Middle frontal gyrus (tissue), 1 donor: ENCODE results near the gene CTTNBP2NL.
A peak's percentile ranks its signal among the peaks of the same experiment; 100 is the strongest.
"Not testable (repeated sequence)": the region's sequence is repeated elsewhere in the genome, so short reads cannot be mapped to it uniquely, and the experiment has no call there.

Source experiments
- DNase-seq: peaks from one replicate; pipeline ENCODE4 v3.0.0-alpha.2; 2015; ENCODE audit warnings: low spot score; ENCODE audit errors: extremely low spot score

Gene CTTNBP2NL

DNA sequence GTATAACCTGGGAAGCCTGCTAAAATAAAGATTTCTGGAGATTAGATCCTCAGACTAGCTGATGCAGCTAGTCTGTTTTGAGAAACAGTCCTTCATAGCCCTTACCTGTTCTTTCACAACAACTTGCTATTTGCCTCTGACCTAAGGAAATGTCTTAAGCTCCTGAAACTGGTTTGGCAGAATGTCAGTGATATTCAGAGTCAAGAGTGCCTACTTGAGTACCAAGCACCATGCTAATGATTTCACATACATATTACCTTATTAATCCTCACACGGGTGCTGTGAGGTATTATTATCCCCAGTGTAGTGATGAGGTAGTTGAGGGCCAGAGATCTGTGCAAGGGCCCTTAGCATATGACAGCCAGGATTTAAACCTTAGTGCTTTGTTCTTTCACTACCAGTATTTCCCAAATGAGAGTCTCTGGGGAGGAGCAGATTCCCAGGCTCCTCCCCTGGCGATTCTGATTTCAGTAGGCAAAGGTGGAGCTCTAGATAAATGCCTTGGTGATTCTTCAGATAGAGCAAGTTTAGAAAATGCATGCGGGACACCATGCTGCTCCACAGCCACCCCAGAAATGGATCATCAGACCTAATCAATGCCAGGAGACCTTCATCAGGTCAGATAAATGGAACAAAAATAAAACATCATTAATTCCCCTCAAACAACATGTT, 65.3 kb downstream of the CTTNBP2NL start:
- no peak for DNase-seq

DNA sequence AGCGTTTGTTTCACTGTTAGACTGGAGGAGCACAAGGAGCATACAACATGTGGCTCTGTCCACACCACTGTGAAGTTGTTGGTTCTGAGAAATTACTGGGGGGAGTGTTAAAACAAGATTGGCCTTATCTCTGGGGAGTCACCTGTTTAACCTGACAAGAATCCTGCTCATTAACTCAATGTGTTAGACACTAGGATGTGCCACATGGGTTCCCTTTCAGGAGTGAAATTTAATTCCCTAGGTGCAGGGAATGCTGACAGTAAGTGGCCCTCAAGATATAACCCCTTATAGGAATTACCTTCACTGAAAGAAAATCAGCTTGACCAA, 66.9 kb downstream of the CTTNBP2NL start:
- no peak for DNase-seq

DNA sequence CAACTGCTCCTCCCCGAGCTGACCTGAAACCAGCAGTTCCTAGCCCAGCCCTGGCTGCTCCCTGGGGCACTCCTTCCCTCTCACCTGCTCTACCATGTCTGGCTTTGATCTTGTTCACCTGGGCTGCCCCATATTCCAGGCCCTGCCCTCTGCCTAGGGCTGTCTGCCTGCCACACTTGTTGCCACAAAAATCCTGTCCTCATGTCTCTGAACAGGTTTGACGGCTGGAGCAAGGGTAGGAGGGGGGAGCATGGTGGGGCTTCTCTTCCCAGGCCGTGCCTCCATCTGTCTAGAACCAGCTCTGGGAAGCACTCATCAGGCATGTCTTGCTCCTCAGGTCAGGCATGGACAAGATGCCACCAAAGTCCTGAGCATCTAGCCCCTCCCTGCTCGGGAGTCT, 68.5 kb downstream of the CTTNBP2NL start:
- DNase-seq: no peak

DNA sequence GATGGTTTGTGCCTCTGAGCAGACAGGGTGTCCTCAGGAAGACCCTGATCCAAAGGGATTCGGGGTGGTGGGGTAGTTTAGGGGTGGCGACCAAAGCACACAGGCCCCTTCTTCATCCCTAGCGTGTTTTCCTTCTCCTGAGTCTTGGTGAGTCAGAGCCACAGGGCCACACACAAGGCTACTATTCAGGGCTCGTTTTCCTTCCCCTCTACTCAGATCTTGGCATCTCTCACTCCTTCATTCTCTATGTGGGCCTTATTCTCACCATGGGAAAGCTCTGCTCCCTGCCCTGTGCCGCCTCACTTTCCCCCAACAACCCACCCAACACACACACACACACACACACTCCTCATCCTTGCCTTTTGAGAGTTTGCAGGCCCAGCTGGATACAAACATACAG, 69.1 kb downstream of the CTTNBP2NL start:
- no peak for DNase-seq

DNA sequence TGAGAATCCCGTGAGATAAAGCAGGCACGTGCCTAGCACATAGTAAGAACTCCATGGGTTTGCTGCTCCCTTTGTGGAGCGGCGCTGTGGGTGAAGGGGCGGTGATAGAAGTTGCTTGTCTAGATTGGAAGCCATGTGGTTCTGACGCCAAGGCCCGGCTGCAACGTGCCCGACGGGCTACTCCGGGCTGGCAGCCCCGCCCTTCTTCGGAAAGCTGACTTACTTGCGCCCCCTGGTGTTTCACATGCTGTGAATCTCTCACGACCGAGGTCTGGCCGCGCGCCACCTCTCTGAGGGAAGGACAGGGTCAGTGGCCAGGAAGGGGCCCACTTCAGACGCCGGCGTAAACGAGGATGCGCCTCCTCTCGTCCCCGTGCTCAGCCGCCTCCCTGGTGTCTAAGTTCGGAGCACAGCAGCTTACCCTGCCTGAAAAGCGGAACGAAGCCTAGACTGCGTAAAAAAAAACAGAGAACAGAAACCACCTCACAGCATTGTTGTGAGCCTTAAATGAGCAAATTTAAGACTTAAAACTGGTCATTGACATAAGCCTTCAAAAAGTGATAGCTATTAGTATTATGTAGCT, 70.2 kb downstream of the CTTNBP2NL start:
- peak; percentile 84 for DNase-seq

DNA sequence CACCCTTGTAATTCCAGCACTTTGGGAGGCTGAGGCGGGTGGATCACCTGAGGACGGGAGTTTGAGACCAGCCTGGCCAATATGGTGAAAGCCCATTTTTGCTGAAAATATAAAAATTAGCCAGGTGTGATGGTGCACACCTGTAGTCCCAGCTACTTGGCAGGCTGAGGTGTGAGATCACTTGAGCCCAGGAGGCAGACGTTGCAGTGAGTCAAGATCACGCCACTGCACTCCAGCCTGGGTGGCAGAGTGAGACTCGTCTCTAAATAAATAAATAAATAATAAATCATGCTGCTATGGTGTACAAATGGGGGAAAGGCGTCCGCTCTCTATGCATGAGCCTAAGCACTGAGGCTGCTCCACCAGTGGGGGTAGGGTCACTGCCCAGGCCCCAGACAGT, 74.3 kb downstream of the CTTNBP2NL start:
- not testable (repeated sequence) for DNase-seq

DNA sequence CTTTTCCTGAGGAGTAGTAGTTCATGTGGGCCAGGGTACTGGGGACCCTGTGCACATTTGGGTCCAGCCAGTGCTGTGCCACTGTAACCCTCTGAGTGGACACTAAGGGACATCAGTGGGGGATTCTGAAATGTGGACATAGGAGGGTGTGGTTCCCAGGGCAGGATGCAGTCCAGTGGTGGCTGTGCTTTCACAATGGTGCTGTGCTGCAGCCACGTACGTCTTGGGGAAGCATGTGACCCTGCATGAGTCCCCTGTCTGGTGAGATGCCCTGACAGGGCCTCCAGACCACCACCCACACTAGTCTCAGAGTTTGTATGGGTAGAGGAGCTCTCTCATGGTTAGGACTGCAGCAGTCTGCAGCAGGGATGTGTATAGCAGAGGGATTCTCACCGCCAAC, 75.0 kb downstream of the CTTNBP2NL start:
- no peak for DNase-seq

DNA sequence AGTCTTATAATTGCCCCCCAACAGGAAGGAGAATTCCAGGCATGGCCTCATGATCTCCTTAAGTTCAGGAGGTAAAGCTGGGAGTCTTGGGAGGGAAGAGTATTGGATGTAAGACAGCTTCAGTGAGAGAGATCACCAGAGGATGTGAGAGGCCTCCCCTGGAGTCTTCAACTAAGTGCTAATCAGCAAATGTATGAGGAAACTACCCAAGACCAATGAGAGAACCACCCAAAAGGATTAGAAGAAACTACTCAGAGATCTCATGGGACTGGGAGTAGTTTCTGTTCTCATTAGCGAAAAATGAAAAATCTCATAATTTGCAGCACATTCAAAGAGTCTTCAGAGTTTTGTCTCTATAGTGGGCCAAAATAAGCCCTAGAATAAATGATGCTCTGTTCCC, 76.1 kb downstream of the CTTNBP2NL start:
- no peak for DNase-seq

DNA sequence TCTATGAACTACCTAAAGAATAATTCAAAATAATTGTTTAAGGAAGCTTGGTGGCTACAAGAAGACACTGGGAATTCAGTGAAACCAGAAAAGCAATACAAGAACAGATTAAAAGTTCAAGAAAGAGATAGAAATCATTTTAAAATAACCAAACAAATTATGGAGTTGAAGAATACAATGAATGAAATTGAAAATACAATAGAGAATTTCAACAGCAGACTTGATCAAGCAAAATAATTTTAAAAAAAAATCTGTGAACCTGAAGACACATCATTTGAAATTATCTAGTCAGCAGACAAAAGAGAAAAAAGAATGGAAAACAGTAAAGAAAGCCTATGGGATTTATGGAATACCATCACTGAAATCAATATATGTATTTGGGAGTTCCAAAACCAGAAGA, 81.5 kb downstream of the CTTNBP2NL start:
- no peak for DNase-seq

DNA sequence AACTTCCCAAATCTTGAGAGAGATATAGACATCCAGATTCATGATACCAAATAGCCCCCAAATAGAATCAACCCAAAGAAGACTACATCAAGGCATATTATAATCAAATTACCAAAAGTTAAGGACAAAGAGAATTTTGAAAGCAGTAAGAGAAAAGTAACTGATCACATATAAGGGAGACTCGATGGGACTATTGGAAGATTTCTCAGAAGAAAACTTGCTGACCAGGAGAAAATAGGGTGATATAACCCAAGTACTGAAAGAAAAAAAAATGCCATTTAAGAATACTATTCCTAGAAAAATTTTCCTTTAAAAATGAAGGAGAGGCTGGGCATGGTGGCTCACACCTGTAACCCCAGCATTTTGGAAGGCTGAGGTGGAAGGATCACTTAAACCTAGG, 82.3 kb downstream of the CTTNBP2NL start:
- DNase-seq: no peak

DNA sequence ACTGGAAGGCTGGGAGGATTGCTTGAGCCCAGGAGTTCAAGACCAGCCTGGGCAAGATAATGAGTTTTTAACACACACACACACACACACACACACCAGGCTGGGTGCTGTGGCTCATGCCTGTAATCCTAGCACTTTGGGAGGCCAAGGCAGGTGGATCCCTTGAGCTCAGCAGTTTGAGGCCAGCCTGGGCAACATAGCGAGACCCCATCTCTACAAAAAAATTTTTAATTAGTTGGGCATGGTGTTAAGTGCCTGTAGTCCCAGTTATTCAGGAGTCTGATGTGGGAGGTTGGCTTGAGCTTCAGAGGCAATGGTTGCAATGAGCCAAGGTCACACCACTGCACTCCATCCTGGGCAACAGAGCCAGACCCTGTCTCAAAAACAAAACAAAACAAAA, 90.0 kb downstream of the CTTNBP2NL start:
- not testable (repeated sequence) for DNase-seq

DNA sequence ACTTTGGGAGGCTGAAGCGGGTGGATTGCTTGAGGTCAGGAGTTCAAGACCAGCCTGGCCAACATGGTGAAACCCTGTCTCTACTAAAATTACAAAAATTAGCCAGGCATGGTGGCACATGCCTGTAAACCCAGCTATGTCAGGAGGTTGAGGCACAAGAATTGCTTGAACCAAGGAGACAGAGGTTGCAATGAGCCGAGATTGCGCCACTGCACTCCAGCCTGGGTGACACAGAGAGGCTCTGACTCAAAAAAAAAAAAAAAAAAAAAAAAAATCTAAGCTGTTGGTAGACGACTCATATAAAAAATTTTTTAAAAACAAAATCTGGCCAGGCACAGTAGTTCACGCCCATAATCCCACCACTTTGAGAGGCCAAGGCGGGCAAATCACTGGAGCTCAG, 91.7 kb downstream of the CTTNBP2NL start:
- DNase-seq: not testable (repeated sequence)

DNA sequence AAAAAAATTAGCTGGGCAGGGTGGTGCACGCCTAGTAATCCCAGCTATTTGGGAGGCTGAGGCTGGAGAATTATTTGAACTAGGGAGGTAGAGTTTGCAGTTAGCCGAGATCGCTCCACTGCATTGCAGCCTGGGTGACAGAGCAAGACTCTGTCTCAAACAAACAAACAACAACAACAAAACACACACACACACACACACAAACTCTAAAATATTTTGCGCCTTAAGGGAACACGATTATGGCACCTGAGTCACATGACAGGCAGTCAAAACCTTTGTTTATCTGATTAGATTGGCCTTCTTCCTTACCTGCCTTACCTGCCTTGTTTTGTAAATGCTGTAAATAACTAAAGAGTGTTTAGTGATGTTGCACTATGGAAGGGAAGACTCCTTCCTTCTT, 92.1 kb downstream of the CTTNBP2NL start:
- no peak for DNase-seq

DNA sequence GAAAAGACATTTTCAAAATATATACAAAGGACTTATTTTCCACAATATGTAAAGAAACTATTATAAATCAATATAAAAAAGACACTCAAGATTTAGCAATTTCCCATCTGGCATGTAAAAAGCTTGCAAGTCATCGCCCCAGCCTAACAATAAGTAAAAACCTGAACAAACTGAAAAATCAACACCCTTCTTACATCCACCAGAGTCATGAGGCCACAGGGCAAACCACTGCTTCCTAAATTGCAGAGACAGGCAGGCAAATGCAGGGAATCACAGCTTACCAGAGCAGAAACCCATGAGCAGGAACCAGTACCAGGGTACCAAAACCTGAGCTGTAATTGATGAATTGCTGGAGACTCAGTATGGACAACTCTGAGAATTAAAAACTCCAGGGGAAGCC, 96.1 kb downstream of the CTTNBP2NL start:
- no peak for DNase-seq

DNA sequence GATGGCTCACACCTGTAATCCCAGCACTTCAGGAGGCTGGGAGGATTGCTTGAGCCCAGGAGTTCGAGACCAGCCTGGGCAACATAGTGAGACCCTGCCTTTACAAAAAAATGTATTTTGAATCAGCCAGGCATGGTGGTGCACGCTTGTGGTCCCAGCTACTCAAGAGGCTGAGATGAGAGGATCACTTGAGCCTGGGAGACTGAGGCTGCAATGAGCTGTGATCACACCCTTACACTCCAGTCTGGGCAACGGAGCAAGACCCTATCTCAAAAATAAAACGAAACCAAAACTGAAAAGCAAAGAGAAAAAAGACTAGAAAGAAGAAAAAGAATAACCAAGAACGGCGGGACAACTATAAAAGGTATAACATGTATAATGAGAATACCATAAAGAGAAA, 97.3 kb downstream of the CTTNBP2NL start:
- DNase-seq: no peak

DNA sequence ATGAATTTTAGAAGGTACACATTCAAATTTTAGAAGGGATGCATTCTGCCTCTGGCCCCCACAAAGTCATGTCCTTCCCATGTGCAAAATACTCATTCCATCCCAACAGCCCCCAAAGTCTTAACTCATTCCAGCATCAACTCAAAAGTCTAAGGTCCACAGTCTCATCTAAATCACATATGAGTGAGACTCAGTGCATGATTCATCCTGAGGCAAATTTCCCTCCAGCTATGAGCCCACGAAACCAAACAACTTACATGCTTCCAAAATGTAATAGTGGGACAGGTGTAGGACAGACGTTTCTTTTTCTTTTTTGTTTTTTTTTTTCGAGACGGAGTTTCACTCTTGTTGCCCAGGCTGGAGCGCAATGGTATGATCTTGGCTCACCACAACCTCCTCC, 100.3 kb downstream of the CTTNBP2NL start:
- DNase-seq: no peak

DNA sequence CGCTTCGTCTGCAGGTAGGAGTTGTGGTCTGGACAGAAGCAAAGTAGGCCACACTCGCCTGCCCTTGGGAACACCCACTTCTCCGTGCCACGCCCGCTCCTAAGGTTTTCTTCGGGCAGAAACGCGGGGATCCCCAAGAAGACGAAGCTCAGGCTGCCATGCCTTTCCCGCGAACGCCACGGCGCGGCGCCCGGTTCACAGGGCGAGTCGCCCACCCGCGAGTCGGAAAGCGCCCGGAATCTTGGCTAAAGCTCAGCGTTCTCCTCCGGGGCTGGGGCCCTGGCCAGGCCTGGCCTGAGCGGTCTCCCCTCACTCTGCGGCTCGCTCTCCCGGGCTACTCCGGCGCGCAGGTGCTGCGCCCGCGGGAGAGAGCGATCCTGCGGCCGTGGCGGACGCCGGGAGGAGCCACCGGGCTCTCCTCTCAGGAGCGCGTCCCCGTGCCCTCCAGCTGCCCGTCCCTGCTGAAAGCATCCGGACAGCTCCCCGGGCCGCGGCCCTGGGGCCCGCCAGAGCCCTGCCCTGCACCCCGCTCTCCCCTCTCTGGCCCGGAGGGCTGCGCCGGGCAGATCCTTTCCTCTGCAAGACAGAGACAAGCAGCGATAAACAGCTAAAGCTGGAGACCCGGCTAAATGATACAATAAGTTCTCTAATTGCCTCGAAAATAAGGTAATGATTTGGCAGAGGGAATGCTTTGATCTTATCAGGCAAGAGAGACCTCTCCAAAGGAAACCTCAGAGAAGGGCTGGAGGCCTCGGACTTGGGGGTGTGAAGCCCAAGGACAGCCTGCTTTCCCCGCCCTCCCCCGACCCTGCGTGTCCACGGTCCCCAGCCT, 106.0 kb downstream of the CTTNBP2NL start:
- DNase-seq: peak; percentile 66

DNA sequence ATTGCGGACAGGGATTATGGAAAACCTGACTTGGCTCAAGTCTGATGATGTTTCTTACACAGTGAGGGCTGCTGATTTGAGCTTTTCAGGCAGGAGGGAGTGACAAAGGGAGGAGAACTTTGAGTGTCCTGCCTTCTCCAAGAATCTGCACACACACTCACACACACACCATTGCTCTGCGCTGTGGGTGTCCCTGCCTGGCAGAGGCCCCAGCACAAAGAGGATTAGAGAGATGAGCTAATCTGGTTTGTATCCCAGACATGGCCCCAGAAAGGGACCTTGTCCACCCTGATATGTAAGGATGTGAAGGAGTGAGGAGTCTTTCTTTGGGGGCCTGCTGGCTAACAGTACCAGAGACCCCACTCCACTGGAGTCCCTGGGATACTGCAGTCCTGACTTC, 106.8 kb downstream of the CTTNBP2NL start:
- DNase-seq: peak; percentile 5

DNA sequence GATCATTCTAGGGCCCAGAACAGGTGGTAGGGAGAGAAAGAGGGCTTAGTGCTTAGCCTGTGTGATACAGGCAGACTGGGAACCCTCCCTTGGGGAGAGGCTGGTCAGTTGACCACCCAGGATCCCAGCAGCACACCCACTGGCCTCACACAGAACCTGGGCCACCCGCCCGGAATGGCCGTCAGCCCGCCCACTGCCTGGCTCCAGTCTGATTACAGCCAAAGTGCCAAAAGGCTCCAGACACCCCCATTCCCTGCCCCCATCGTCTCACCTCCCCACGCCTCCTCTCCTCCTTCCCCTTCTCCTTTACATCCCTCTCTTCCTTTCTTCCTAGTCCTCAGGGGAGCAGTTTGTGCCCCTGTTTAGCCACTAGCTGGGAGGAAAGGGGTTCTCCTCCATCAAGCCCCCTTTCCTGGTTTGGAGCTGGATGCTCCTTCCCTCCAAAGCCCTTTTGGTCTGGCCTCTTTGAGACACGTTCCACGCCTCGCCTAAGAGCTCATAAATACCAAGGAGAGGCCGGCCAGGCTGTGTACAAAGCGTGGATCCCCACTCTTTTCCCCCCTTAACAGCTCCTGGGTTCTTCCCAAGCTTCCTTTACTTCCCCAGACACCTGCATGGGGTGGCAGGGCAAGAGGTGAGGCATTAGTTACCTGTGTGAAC, 108.1 kb downstream of the CTTNBP2NL start:
- no peak for DNase-seq

DNA sequence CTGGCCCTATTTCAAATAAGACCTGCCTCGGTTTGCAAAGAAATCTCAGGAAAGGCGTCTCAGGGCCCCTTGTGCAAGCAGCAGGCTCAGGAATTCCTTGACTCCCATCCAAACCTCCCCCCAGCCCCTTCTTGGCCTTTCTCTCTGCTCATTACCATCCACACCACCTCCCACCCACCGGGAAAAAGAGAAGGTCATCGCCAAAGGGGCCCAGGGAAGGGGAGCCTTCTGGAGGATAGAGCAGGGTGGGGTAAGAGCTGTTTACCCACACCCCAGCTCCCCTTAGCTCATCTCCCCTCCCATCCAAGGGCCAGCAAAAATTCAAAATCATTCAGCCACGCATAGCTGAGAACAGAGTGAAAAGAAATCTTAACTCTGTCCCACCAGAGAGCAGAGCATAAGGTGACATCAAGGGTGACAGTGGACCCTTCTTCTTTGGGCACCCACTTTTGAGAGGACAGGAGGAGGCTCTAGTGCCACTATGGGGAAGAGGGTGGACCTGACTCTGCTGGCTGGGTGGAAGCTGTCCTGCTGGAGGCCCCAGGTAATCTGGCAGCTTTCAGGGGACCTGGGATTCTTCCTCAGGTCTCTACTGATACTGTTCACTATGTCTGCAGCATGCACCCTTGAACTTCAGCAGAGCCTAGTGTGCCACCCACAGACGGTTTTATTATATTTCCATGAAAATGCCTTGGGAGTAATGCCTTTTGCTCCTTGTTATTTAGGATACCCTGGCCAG, 108.8 kb downstream of the CTTNBP2NL start:
- DNase-seq: no peak

DNA sequence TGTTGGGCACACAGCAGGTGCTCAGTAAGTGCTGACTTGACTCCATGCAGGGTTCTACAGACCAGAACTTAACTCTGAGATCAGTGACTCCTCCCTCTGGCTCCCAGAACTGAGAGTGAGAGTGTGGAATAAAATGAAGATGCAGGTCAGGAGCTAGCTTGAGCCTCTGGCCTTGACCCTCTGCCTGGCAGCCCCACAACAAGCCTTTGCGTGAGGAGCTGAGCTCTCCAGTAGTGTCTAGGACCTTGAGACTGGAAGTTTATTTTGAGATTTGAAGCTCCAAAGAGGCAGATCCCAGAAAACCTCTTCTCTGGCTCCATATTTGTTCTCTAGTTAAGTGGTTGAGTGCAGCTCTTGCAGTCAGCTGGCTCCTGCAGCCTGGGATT, 109.4 kb downstream of the CTTNBP2NL start:
- DNase-seq: no peak

DNA sequence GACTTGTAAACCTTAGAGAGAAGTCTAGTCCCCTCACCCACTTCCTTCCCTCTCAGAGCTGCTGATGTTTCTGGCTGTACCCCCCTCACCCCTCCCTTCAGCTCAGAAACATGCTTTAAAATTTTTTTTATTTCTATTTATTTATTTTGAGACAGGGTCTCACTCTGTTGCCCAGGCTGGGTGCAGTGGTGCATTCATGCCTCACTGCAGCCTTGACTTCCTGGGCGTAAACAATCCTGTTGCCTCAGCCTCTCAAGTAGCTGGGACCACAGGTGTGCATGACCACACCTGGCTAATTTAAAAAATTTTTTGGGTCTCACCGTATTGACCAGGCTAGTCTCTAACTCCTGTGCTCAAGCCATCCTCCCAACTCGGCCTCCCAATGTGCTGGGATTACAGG, 109.9 kb downstream of the CTTNBP2NL start:
- no peak for DNase-seq
